WTC11 (cell line): ENCODE data around the gene LY6G6F. TPM values are rescaled to one million over a fixed set of nuclear protein-coding genes. Genes with fewer than 3 reads are reported as not detected.

ENCODE experiments used
- ATAC-seq: fragments of 200-7000 bp; cut with Tn5 transposase; 2 replicates; pipeline ENCODE4 v1.10.0; 2021; ENCODE audit warnings: mild to moderate bottlenecking, moderate library complexity
- CTCF ChIA-PET: fragments of 300-600 bp; sonication (Branson Sonifier 250); formaldehyde crosslinking; loops from one replicate; lab custom pipeline; 2021; ENCODE audit warnings: antibody characterized with exemption; lab: Charles Lee
- POLR2A ChIA-PET: fragments of 350-600 bp; sonication (Branson Sonifier 250); formaldehyde crosslinking; loops from one replicate; lab custom pipeline; 2021; ENCODE audit warnings: antibody characterized with exemption; lab: Charles Lee
- DNase-seq: peaks from one replicate; pipeline ENCODE4 v3.0.0; 2021; ENCODE audit warnings: low spot score
- H3K27ac Mint-ChIP-seq: 2 replicates; pipeline ENCODE4 v1.8.0; 2021; ENCODE audit warnings: mixed read lengths
- H3K27me3 Mint-ChIP-seq: 2 replicates; pipeline ENCODE4 v1.8.0; 2021; ENCODE audit warnings: low read depth, mild to moderate bottlenecking, moderate library complexity, mixed read lengths
- H3K36me3 Mint-ChIP-seq: 2 replicates; pipeline ENCODE4 v1.8.0; 2021; ENCODE audit warnings: mixed read lengths
- H3K4me1 Mint-ChIP-seq: 2 replicates; pipeline ENCODE4 v1.8.0; 2022; ENCODE audit warnings: mixed read lengths
- H3K4me3 Mint-ChIP-seq: 2 replicates; pipeline ENCODE4 v1.8.0; 2021; ENCODE audit warnings: mild to moderate bottlenecking, moderate library complexity, mixed read lengths
- H3K9me3 Mint-ChIP-seq: 2 replicates; pipeline ENCODE4 v1.8.0; 2021; ENCODE audit warnings: mixed read lengths
- FOXK1 ChIP-seq: sonication (generic); formaldehyde crosslinking; IDR thresholded peaks from 2 replicates; pipeline ENCODE4 v1.8.0; 2022; ENCODE audit warnings: mild to moderate bottlenecking, moderate library complexity, missing genetic modification reagents
- GRHL2 ChIP-seq: fragments of 250-450 bp; sonication (Bioruptor Pico); IDR thresholded peaks from 2 replicates; pipeline ENCODE4 v1.8.0; 2022; ENCODE audit warnings: mild to moderate bottlenecking, moderate library complexity; ENCODE audit not compliant: insufficient replicate concordance, severe bottlenecking
- IRF2 ChIP-seq: sonication (generic); formaldehyde crosslinking; IDR thresholded peaks from 2 replicates; pipeline ENCODE4 v1.8.0; 2022; ENCODE audit warnings: low read depth, missing genetic modification reagents, borderline replicate concordance
- JAZF1 ChIP-seq: fragments of 250-450 bp; sonication (Bioruptor Pico); IDR thresholded peaks from 2 replicates; pipeline ENCODE4 v1.9.0; 2021; ENCODE audit warnings: moderate library complexity, mild to moderate bottlenecking, inconsistent platforms
- MXD4 ChIP-seq: fragments of 250-450 bp; sonication (Bioruptor Pico); IDR thresholded peaks from 2 replicates; pipeline ENCODE4 v1.8.0; 2021; ENCODE audit warnings: mild to moderate bottlenecking, moderate library complexity, borderline replicate concordance
- NFE2L1 ChIP-seq: sonication (generic); formaldehyde crosslinking; IDR thresholded peaks from 2 replicates; pipeline ENCODE4 v1.8.1; 2023; ENCODE audit warnings: missing genetic modification reagents
- NR1H2 ChIP-seq: sonication (generic); formaldehyde crosslinking; IDR thresholded peaks from 2 replicates; pipeline ENCODE4 v1.9.0; 2021; ENCODE audit warnings: mild to moderate bottlenecking, moderate library complexity, missing genetic modification reagents
- NR3C1 ChIP-seq: sonication (generic); formaldehyde crosslinking; conservative IDR thresholded peaks from 2 replicates; pipeline ENCODE4 v1.8.1; 2023; ENCODE audit warnings: low read depth, mild to moderate bottlenecking, missing genetic modification reagents
- OVOL2 ChIP-seq: fragments of 250-450 bp; sonication (Bioruptor Pico); IDR thresholded peaks from 2 replicates; pipeline ENCODE4 v1.9.0; 2021; ENCODE audit warnings: mild to moderate bottlenecking, borderline replicate concordance
- TEAD4 ChIP-seq: sonication (generic); formaldehyde crosslinking; IDR thresholded peaks from 2 replicates; pipeline ENCODE4 v1.8.0; 2022; ENCODE audit warnings: mild to moderate bottlenecking, missing genetic modification reagents
- TP53 ChIP-seq: sonication (generic); formaldehyde crosslinking; IDR thresholded peaks from 2 replicates; pipeline ENCODE4 v1.8.1; 2023; ENCODE audit warnings: mild to moderate bottlenecking, missing genetic modification reagents
- ZNF263 ChIP-seq: sonication (generic); formaldehyde crosslinking; IDR thresholded peaks from 2 replicates; pipeline ENCODE4 v1.8.1; 2022; ENCODE audit warnings: low read depth, mild to moderate bottlenecking, moderate library complexity, missing genetic modification reagents
- ZNF671 ChIP-seq: fragments of 250-450 bp; sonication (Bioruptor Pico); IDR thresholded peaks from 2 replicates; pipeline ENCODE4 v1.8.0; 2021; ENCODE audit warnings: mild to moderate bottlenecking
- total RNA-seq: library from RNA; stranded (reverse); gene quantifications from 3 replicates; pipeline ENCODE4 v1.2.3, GENCODE V29; 2021
- TF ChIP-seq, protein P1 (sequence below): fragments of 250-450 bp; sonication (Bioruptor Pico); IDR thresholded peaks from 2 replicates; pipeline ENCODE4 v1.9.0; 2021; ENCODE audit warnings: moderate library complexity, mild to moderate bottlenecking, inconsistent platforms, borderline replicate concordance
- TF ChIP-seq, protein P2 (sequence below): sonication (generic); formaldehyde crosslinking; IDR thresholded peaks from 2 replicates; pipeline ENCODE4 v1.8.0; 2023; ENCODE audit warnings: missing genetic modification reagents, mild to moderate bottlenecking, borderline replicate concordance
- TF ChIP-seq, protein P3 (sequence below): fragments of 250-450 bp; sonication (Bioruptor Pico); IDR thresholded peaks from 2 replicates; pipeline ENCODE4 v2.1.2; 2022; ENCODE audit warnings: mild to moderate bottlenecking, moderate library complexity
- TF ChIP-seq, protein P4 (sequence below): sonication (generic); formaldehyde crosslinking; IDR thresholded peaks from 2 replicates; pipeline ENCODE4 v1.8.1; 2022; ENCODE audit warnings: low read depth, missing genetic modification reagents, borderline replicate concordance
- TF ChIP-seq, protein P5 (sequence below): sonication (generic); formaldehyde crosslinking; IDR thresholded peaks from 2 replicates; pipeline ENCODE4 v1.8.0; 2022; ENCODE audit warnings: missing genetic modification reagents

Gene LY6G6F
- total RNA-seq, 1 experiment from 2014 or later: not detected

DNA sequence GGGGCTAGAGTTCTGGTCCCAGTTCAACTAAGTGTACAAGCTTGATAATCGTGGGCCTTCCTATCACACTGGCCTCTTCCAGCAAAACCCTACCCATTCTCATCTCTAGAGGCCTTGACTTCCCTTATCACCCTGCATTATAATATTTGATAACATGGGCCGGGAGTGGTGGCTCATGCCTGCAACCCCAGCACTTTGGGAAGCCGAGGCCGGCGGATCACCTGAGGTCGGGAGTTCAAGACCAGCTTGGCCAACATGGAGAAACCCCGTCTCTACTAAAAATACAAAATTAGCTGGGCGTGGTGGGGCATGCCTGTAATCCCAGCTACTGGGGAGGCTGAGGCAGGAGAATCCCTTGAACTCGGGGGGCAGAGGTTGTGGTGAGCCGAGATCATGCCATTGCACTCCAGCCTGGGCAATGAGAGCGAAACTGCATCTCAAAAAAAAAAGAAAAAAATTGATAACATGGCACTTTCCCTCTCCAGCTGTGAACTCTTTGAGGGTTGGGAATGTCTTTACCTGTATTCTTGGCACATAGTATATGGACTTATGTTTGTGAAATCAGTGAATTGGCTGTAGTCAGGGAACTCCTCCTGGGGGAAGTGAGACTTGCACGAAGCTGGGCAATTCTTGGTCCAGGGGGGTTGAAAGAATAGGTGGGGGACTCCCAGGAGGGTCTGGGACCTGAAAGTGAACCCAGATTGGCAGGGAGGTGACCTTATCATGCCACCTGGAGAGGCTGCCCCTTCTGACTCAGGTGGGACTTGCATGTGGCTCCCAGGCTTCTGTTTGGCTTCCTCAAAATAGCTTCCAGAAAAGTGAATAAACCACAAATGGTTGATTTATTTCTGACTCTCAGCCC is 45.2 kb upstream of the LY6G6F start:
- CTCF ChIA-PET: interaction anchor here (0.6 to 2.2 kb wide), 17 partner anchors 9 to 291 kb away, joined by 3 to 14 read pairs (median 6); partner anchors contain the start of genes ATP6V1G2, BAG6, CLIC1 and DDAH2
- H3K4me3 Mint-ChIP-seq: peak overlapping the region; percentile 89
- H3K27me3 Mint-ChIP-seq: no peaks in the 10 kb centered on the region
- ATAC-seq (no peak), DNase-seq (no peak)
- peaks cover 40% of the 10 kb centered on the region for H3K4me1 Mint-ChIP-seq
- POLR2A ChIA-PET: interaction anchor here (0.7 to 1.4 kb wide), 8 partner anchors 9 to 166 kb away, joined by 3 to 11 read pairs (median 4); partner anchors contain the start of genes ABHD16A, BAG6, DDAH2 and DDX39B
- peak overlapping the region; percentile 91 for H3K27ac Mint-ChIP-seq
- peaks cover 27% of the 10 kb centered on the region for H3K36me3 Mint-ChIP-seq
- TF ChIP-seq NR1H2 (CRISPR knock-in tag): no peak
- TF ChIP-seq, protein P1, sequence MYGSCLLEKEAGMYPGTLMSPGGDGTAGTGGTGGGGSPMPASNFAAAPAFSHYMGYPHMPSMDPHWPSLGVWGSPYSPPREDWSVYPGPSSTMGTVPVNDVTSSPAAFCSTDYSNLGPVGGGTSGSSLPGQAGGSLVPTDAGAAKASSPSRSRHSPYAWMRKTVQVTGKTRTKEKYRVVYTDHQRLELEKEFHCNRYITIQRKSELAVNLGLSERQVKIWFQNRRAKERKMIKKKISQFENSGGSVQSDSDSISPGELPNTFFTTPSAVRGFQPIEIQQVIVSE (CRISPR knock-in tag): no peak
- no peak for TF ChIP-seq TP53 (CRISPR knock-in tag)
- TF ChIP-seq ZNF671: no peak
- no peak for TF ChIP-seq IRF2 (CRISPR knock-in tag)
- TF ChIP-seq, protein P2, sequence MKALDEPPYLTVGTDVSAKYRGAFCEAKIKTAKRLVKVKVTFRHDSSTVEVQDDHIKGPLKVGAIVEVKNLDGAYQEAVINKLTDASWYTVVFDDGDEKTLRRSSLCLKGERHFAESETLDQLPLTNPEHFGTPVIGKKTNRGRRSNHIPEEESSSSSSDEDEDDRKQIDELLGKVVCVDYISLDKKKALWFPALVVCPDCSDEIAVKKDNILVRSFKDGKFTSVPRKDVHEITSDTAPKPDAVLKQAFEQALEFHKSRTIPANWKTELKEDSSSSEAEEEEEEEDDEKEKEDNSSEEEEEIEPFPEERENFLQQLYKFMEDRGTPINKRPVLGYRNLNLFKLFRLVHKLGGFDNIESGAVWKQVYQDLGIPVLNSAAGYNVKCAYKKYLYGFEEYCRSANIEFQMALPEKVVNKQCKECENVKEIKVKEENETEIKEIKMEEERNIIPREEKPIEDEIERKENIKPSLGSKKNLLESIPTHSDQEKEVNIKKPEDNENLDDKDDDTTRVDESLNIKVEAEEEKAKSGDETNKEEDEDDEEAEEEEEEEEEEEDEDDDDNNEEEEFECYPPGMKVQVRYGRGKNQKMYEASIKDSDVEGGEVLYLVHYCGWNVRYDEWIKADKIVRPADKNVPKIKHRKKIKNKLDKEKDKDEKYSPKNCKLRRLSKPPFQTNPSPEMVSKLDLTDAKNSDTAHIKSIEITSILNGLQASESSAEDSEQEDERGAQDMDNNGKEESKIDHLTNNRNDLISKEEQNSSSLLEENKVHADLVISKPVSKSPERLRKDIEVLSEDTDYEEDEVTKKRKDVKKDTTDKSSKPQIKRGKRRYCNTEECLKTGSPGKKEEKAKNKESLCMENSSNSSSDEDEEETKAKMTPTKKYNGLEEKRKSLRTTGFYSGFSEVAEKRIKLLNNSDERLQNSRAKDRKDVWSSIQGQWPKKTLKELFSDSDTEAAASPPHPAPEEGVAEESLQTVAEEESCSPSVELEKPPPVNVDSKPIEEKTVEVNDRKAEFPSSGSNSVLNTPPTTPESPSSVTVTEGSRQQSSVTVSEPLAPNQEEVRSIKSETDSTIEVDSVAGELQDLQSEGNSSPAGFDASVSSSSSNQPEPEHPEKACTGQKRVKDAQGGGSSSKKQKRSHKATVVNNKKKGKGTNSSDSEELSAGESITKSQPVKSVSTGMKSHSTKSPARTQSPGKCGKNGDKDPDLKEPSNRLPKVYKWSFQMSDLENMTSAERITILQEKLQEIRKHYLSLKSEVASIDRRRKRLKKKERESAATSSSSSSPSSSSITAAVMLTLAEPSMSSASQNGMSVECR (CRISPR knock-in tag): no peak
- no peak for TF ChIP-seq TEAD4 (CRISPR knock-in tag)
- no peak for TF ChIP-seq NR3C1 (CRISPR knock-in tag)
- no peak for TF ChIP-seq MXD4 (CRISPR knock-in tag)
- no peak for TF ChIP-seq ZNF263 (CRISPR knock-in tag)
- TF ChIP-seq NFE2L1 (CRISPR knock-in tag): no peak
- no peak for TF ChIP-seq OVOL2 (CRISPR knock-in tag)
- TF ChIP-seq, protein P3, sequence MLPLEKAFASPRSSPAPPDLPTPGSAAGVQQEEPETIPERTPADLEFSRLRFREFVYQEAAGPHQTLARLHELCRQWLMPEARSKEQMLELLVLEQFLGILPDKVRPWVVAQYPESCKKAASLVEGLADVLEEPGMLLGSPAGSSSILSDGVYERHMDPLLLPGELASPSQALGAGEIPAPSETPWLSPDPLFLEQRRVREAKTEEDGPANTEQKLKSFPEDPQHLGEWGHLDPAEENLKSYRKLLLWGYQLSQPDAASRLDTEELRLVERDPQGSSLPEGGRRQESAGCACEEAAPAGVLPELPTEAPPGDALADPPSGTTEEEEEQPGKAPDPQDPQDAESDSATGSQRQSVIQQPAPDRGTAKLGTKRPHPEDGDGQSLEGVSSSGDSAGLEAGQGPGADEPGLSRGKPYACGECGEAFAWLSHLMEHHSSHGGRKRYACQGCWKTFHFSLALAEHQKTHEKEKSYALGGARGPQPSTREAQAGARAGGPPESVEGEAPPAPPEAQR (CRISPR knock-in tag): no peak
- TF ChIP-seq, protein P4, sequence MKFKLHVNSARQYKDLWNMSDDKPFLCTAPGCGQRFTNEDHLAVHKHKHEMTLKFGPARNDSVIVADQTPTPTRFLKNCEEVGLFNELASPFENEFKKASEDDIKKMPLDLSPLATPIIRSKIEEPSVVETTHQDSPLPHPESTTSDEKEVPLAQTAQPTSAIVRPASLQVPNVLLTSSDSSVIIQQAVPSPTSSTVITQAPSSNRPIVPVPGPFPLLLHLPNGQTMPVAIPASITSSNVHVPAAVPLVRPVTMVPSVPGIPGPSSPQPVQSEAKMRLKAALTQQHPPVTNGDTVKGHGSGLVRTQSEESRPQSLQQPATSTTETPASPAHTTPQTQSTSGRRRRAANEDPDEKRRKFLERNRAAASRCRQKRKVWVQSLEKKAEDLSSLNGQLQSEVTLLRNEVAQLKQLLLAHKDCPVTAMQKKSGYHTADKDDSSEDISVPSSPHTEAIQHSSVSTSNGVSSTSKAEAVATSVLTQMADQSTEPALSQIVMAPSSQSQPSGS: no peak
- TF ChIP-seq GRHL2 (CRISPR knock-in tag): no peak
- no peak for TF ChIP-seq FOXK1 (CRISPR knock-in tag)
- TF ChIP-seq, protein P5, sequence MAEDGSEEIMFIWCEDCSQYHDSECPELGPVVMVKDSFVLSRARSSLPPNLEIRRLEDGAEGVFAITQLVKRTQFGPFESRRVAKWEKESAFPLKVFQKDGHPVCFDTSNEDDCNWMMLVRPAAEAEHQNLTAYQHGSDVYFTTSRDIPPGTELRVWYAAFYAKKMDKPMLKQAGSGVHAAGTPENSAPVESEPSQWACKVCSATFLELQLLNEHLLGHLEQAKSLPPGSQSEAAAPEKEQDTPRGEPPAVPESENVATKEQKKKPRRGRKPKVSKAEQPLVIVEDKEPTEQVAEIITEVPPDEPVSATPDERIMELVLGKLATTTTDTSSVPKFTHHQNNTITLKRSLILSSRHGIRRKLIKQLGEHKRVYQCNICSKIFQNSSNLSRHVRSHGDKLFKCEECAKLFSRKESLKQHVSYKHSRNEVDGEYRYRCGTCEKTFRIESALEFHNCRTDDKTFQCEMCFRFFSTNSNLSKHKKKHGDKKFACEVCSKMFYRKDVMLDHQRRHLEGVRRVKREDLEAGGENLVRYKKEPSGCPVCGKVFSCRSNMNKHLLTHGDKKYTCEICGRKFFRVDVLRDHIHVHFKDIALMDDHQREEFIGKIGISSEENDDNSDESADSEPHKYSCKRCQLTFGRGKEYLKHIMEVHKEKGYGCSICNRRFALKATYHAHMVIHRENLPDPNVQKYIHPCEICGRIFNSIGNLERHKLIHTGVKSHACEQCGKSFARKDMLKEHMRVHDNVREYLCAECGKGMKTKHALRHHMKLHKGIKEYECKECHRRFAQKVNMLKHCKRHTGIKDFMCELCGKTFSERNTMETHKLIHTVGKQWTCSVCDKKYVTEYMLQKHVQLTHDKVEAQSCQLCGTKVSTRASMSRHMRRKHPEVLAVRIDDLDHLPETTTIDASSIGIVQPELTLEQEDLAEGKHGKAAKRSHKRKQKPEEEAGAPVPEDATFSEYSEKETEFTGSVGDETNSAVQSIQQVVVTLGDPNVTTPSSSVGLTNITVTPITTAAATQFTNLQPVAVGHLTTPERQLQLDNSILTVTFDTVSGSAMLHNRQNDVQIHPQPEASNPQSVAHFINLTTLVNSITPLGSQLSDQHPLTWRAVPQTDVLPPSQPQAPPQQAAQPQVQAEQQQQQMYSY (CRISPR knock-in tag): no peak
- TF ChIP-seq JAZF1: no peak
- H3K9me3 Mint-ChIP-seq: no peaks in the 10 kb centered on the region
